Right renal cortex interstitium (tissue), 3 donors: ENCODE data around the gene CPA3. TPM values are rescaled to one million over a fixed set of nuclear protein-coding genes. Genes with fewer than 3 reads are reported as not detected.

Experiments
- DNase-seq, 3 donors: peaks; one replicate each; pipeline ENCODE4 v3.0.0-alpha.2; 2013; ENCODE audit warnings: low read depth in 3 of 3, low spot score in 2 of 3
- polyA plus RNA-seq, 3 donors: library from polyadenylated mRNA; unstranded; fragments of 120-200 nt; gene quantifications; one replicate each; pipeline ENCODE4 v1.2.1, GENCODE V29; 2013; ENCODE audit not compliant: insufficient read length in 3 of 3

Gene CPA3
- polyA plus RNA-seq, 3 donors, result 0.21 to 0.61 (median 0.58) TPM

GRCh38 chr3:148857316-148857715 lies 7.8 kb upstream of the CPA3 start:
- DNase-seq, result no peak

- DNase-seq, result no peak
These were observed 3.7 kb upstream of the CPA3 start for GRCh38 chr3:148861277-148861869.

- DNase-seq, result no peak
These were observed 1.8 kb upstream of the CPA3 start for GRCh38 chr3:148863297-148863696.

- DNase-seq, result no peak
These were observed 1.3 kb upstream of the CPA3 start for GRCh38 chr3:148863814-148864213.

GRCh38 chr3:148866261-148866660 lies 1.2 kb downstream of the CPA3 start:
- no peak for DNase-seq

GRCh38 chr3:148873270-148873927 lies 8.3 kb downstream of the CPA3 start:
- no peak for DNase-seq

- DNase-seq, result no peak
These were observed 8.9 kb downstream of the CPA3 start for GRCh38 chr3:148873977-148874376.

- no peak for DNase-seq
These were observed 13.0 kb downstream of the CPA3 start for GRCh38 chr3:148878095-148878494.

- DNase-seq, result no peak
These were observed 14.2 kb downstream of the CPA3 start for GRCh38 chr3:148879256-148879655.

- DNase-seq, result no peak
These were observed 15.6 kb downstream of the CPA3 start for GRCh38 chr3:148880681-148881080.

GRCh38 chr3:148881286-148881685 lies 16.2 kb downstream of the CPA3 start:
- DNase-seq, result no peak

GRCh38 chr3:148882288-148882687 lies 17.2 kb downstream of the CPA3 start:
- DNase-seq, result no peak

GRCh38 chr3:148883163-148883562 lies 18.1 kb downstream of the CPA3 start:
- no peak for DNase-seq

GRCh38 chr3:148884261-148884660 lies 19.2 kb downstream of the CPA3 start:
- DNase-seq, result no peak

GRCh38 chr3:148889828-148890227 lies 24.7 kb downstream of the CPA3 start:
- DNase-seq, result no peak

GRCh38 chr3:148896062-148896461 lies 31.0 kb downstream of the CPA3 start:
- no peak for DNase-seq

GRCh38 chr3:148901987-148902791 lies 37.1 kb downstream of the CPA3 start:
- no peak for DNase-seq

- DNase-seq, result no peak
These were observed 37.9 kb downstream of the CPA3 start for GRCh38 chr3:148903022-148903442.

- no peak for DNase-seq
These were observed 38.8 kb downstream of the CPA3 start for GRCh38 chr3:148903941-148904340.

GRCh38 chr3:148906667-148907066 lies 41.6 kb downstream of the CPA3 start:
- no peak for DNase-seq

- DNase-seq, result no peak
These were observed 46.1 kb downstream of the CPA3 start for GRCh38 chr3:148911173-148911572.

- no peak for DNase-seq
These were observed 46.5 kb downstream of the CPA3 start for GRCh38 chr3:148911592-148911991.
